C4-2B (cell line): Measurements from ENCODE around the gene SLC16A13.

Source experiments
- H3K27ac ChIP-seq: fragments of 450-650 bp; 2 replicates; pipeline ENCODE4 v1.5.1; 2017
- ZFX ChIP-seq: fragments of 450-650 bp; IDR thresholded peaks from 2 replicates; pipeline ENCODE4 v1.6.1; 2017
- TF ChIP-seq, protein P1 (sequence below): fragments of 450-650 bp; conservative IDR thresholded peaks from 2 replicates; pipeline ENCODE4 v1.5.1; 2017; ENCODE audit warnings: mild to moderate bottlenecking

The SLC16A13 gene

GRCh38 chr17:7020894-7021664 is 14.7 kb upstream of the SLC16A13 start:
- H3K27ac ChIP-seq = no peak overlapping the region; the same call in 1 of the 2 replicates
- no peak for TF ChIP-seq ZFX
- TF ChIP-seq, protein P1, sequence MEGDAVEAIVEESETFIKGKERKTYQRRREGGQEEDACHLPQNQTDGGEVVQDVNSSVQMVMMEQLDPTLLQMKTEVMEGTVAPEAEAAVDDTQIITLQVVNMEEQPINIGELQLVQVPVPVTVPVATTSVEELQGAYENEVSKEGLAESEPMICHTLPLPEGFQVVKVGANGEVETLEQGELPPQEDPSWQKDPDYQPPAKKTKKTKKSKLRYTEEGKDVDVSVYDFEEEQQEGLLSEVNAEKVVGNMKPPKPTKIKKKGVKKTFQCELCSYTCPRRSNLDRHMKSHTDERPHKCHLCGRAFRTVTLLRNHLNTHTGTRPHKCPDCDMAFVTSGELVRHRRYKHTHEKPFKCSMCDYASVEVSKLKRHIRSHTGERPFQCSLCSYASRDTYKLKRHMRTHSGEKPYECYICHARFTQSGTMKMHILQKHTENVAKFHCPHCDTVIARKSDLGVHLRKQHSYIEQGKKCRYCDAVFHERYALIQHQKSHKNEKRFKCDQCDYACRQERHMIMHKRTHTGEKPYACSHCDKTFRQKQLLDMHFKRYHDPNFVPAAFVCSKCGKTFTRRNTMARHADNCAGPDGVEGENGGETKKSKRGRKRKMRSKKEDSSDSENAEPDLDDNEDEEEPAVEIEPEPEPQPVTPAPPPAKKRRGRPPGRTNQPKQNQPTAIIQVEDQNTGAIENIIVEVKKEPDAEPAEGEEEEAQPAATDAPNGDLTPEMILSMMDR = no peak

GRCh38 chr17:7021993-7022778 is 13.6 kb upstream of the SLC16A13 start:
- TF ChIP-seq, protein P1 = peak; percentile 99
- no peak for TF ChIP-seq ZFX
- H3K27ac ChIP-seq = peak overlapping the region; percentile 1; the same call in 1 of the 2 replicates

- no peak for TF ChIP-seq ZFX
- TF ChIP-seq, protein P1 = no peak
- peak within 1 kb of the TSS; percentile 1; the same call in 1 of the 2 replicates for H3K27ac ChIP-seq
Observed at GRCh38 chr17:7022781-7023571, 12.8 kb upstream of the SLC16A13 start, which contains the start of gene BCL6B. TSS of gene BCL6B (plus strand) at chr17:7023050. CDS start at chr17:7023672, 622 bp downstream.

- no peak for TF ChIP-seq ZFX
- TF ChIP-seq, protein P1 = no peak
- no peak overlapping the region for H3K27ac ChIP-seq
Observed at GRCh38 chr17:7023576-7024401, 12.0 kb upstream of the SLC16A13 start.

DNA sequence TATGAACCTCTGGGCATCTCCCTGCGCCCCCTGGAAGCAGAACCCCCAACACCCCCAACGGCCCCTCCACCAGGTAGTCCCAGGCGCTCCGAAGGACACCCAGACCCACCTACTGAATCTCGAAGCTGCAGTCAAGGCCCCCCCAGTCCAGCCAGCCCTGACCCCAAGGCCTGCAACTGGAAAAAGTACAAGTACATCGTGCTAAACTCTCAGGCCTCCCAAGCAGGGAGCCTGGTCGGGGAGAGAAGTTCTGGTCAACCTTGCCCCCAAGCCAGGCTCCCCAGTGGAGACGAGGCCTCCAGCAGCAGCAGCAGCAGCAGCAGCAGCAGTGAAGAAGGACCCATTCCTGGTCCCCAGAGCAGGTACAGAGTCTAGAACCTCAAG is 11.4 kb upstream of the SLC16A13 start:
- TF ChIP-seq ZFX = no peak
- TF ChIP-seq, protein P1 = no peak
- H3K27ac ChIP-seq = no peak overlapping the region

DNA sequence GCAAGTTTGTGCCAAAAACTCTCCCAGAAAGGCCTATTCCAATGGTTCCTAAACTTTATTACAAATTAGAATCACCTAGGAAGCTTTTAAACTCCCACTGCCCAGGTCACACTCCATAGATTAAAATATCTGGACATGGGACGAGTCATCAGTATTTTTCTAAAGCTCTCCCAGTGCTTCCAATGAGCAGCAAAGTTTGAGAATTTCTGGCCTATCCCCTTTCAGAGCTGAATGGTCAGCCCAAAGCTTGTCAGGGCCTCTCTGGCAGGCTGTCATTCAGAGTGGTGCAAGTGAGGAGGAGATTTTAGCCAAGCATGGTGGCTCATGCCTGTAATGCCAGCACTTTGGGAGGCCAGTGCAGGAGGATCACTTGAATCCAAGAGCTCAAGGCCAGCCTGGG is 10.6 kb upstream of the SLC16A13 start:
- H3K27ac ChIP-seq = no peak overlapping the region
- TF ChIP-seq ZFX = no peak
- TF ChIP-seq, protein P1 = no peak
